Breast epithelium (tissue), 3 donors: ENCODE data around the gene LRRC32.

Experiments
- POLR2A ChIP-seq: fragments of 450-650 bp; IDR thresholded peaks from one replicate; pipeline ENCODE4 v1.6.1; 2016; ENCODE audit warnings: antibody characterized with exemption, mild to moderate bottlenecking, moderate library complexity
- POLR2AphosphoS5 ChIP-seq, 3 donors: sonication (generic); formaldehyde crosslinking; IDR thresholded peaks; one replicate each; pipeline ENCODE4 v1.6.1; 2017; ENCODE audit warnings: antibody characterized with exemption in 3 of 3
- TF ChIP-seq, protein P1 (sequence below), 3 donors: fragments of 450-650 bp; IDR thresholded peaks; one replicate each; pipeline ENCODE4 v1.5.1; 2016 to 2017; ENCODE audit warnings: antibody characterized with exemption in 3 of 3, mild to moderate bottlenecking in 3 of 3, moderate library complexity in 3 of 3

DNA sequence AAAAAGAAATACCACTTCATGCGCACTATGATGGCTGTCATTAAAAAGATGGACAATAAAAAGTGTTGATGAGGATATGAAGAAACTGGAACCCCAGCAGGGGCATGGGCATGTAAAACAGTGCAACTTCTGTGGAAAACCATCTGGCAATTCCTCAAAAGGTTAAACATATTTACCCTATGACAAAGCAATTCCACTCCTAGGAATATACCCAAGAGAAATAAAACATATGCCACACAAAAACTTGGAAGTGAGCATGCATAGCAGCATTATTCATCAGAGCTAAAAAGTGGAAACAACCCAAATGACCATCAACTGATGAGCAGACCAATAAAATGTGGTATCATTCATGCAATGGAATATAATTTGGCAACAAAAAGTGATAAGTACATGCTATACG, 50.1 kb downstream of the LRRC32 start:
- TF ChIP-seq POLR2A: no peak
- no peak for TF ChIP-seq POLR2AphosphoS5 (IDR thresholded peaks at IDR 0.05)
- TF ChIP-seq, protein P1, sequence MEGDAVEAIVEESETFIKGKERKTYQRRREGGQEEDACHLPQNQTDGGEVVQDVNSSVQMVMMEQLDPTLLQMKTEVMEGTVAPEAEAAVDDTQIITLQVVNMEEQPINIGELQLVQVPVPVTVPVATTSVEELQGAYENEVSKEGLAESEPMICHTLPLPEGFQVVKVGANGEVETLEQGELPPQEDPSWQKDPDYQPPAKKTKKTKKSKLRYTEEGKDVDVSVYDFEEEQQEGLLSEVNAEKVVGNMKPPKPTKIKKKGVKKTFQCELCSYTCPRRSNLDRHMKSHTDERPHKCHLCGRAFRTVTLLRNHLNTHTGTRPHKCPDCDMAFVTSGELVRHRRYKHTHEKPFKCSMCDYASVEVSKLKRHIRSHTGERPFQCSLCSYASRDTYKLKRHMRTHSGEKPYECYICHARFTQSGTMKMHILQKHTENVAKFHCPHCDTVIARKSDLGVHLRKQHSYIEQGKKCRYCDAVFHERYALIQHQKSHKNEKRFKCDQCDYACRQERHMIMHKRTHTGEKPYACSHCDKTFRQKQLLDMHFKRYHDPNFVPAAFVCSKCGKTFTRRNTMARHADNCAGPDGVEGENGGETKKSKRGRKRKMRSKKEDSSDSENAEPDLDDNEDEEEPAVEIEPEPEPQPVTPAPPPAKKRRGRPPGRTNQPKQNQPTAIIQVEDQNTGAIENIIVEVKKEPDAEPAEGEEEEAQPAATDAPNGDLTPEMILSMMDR (IDR thresholded peaks at IDR 0.05): no peak
